ENCODE measurements around the gene LMO2.
A peak's percentile ranks its signal among the peaks of the same experiment; 100 is the strongest.

The LMO2 gene

GRCh38 chr11:33913991-33914390 lies 22.1 kb upstream of the LMO2 start:
- no peak for DNase-seq

GRCh38 chr11:33912405-33913361 lies 20.8 kb upstream of the LMO2 start:
- DNase-seq: no peak

GRCh38 chr11:33910958-33911339 lies 19.1 kb upstream of the LMO2 start:
- DNase-seq: no peak

GRCh38 chr11:33910296-33910957 lies 18.6 kb upstream of the LMO2 start:
- no peak for DNase-seq

DNA sequence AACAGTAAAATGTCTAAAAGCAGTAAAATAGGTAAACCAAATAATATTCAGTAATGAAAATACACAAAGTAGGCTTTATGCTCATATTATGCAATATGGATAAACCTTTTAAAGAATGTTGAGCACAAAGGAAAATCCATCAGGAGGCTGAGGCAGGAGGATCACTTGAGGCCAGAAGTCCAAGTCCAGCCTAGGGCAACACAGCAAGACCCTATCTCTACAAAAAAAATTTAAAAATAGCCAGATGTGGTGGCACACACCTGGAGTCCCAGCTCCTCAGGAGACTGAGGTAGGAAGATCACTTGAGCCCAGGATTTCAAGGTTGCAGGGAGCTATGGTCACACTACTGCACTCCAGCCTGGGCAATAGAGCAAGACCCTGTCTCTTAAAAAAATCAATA lies 17.7 kb upstream of the LMO2 start:
- DNase-seq: no peak

DNA sequence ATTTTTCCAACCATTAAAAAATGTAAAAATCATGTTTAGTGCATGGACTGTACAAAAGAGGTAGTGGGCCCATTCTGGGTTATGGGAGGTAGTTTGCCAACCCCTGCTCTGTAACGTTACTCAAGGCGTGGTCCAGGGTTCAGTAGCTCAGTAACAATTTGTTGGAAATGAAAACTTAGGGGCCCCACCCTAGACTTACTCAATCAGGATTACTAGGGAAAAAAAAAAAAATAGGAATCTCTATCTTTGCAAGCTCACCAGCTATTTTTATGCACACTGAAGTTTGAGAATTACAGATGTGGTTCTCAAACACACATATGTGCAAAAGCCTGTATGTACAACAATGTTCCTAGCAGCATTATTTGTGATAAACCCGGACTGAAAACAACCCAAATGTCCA lies 17.3 kb upstream of the LMO2 start:
- no peak for DNase-seq

GRCh38 chr11:33907421-33907820 lies 15.5 kb upstream of the LMO2 start:
- DNase-seq: no peak

DNA sequence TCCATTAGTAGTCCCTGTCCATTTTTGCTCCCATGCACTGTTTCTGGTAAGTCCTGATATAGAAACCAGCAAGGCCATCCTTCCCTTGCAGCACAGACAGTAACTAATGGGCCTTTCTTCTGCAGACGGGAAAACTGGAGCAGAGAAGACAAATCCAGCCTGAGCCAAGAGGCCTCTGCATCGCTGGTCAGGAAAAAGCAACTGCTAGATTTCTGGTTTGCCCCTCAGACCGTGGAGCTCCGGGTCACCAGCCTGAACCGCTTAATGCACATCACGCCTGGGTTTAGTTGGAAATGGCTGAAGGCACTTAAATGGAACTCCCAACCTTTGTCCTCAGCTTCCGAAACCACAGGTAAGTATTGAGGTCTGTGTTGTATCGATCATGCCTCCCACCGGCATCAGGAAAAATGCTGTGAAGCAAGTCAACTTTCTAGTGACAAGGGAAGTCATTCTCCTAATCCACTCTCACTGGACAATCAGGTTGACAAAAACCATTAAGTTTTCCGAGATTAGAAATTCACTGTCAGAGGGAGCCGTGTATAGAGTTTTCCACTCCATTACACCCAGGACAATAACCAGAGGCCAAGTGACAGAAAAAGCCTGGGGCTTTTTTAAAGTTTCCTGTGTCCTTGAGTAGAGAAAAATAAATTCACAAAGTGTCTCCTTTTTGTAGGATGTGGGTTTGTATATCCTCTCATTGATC lies 14.8 kb upstream of the LMO2 start:
- no peak for DNase-seq

DNA sequence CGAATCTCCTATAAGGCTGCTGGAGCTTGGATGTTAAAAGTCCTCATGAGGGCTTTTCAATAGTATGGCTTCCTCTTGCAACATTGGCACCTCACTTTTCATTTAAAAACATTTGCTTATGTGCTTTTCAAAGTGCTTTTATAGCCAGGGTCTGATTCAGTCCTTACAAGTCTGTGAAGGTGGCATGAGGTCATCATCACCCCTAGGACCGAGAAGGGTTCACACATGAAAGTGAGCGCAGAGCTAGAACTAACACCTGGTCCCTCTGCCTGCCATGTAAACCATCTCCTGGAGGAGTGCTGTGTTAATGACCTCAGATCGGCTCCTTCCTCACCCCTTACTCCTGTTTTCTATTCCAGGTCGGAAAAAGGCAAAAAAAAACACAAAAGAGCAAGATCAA lies 12.2 kb upstream of the LMO2 start:
- DNase-seq: no peak

DNA sequence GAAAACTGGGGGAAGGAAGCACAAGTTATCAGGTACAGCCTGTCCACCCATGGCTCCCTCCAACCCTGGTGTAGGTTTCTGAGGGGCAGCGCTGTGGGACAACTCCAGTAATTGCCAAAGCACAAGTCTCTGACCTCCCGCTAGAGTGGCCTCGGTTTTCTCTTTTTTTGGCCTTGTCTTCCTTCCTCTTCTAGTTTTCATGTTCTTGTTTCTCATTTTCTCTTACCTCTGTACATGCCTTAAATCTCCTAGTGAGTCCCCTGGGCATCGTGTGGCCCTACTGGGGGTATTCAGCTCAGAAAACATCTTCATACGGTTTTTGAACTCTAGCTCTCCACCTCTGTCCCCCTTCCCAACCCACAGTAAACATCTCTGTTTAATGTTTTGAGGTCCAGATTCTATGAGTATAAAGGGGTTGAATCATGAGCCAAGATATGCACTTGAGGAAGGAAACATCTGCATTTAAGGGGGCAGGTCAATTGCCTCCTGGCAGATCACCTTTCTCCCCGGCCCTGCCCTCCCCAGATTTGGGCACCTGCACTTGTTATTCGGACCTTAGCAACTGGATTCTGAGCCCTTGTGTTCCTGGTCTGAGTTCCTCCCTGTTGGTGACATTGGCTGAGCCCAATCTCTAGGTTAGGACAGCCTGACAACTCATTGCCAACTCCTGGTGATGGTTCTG lies 8.4 kb upstream of the LMO2 start:
- DNase-seq: no peak

DNA sequence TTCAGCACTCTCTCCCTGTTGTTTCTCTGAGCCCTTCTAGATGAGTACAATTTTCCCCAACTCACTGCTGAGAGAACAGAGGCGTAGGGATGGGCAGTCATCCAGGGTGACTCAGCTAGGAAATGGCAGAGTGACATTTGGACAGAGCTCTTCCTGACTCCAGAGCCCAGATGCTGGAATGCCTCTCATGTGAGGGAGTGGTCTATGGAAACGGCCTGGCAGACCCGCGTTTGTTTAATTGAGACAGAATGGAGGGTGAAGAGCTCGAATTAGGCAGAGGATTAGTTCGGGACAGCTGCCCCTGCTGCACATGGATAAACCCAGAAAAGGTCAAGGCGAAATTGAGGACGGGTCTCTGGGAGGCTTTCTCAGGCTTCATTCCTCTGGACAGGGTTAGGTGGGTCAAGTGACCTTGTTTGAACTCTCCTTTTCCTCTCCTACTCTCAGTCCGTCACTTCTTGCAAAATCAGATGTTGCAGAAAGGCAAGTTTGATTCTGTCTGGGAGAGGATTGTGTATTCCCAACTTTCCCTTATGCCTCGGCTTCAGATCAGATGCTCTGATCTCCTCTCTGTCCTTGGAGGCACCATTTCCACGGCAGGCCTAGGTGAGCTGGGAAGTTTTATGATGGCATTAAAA lies 7.6 kb upstream of the LMO2 start:
- no peak for DNase-seq

GRCh38 chr11:33898957-33899356 lies 7.1 kb upstream of the LMO2 start:
- DNase-seq: no peak

GRCh38 chr11:33897761-33898375 lies 6.0 kb upstream of the LMO2 start:
- DNase-seq: no peak

DNA sequence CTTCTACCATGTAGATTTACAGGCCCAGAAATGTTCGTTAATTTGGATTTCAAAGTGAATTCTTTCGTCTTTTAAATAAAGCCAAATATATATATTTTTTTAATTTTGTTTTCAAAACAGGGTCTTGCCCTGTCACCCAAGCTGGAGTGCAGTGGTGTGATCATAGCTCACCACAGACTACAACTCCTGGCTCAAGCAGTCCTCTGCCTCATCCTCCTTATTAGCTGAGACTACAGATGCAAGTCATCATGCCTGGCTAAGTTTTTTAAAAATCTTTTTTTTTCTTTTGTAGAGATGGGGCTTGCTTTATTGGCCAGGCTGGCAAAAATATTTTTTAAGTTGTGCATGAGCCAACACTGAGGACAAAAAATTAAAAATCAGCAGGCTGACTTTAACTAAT lies 5.0 kb upstream of the LMO2 start:
- no peak for DNase-seq

GRCh38 chr11:33895752-33896137 lies 3.9 kb upstream of the LMO2 start:
- DNase-seq: no peak

GRCh38 chr11:33894398-33894746 lies 2.5 kb upstream of the LMO2 start:
- no peak for DNase-seq

GRCh38 chr11:33893711-33894397 lies 2.0 kb upstream of the LMO2 start:
- peak; percentile 65 for DNase-seq

GRCh38 chr11:33892906-33893594 lies 1.2 kb upstream of the LMO2 start:
- no peak for DNase-seq

GRCh38 chr11:33889821-33890378 lies 2.0 kb downstream of the LMO2 start:
- no peak for DNase-seq

DNA sequence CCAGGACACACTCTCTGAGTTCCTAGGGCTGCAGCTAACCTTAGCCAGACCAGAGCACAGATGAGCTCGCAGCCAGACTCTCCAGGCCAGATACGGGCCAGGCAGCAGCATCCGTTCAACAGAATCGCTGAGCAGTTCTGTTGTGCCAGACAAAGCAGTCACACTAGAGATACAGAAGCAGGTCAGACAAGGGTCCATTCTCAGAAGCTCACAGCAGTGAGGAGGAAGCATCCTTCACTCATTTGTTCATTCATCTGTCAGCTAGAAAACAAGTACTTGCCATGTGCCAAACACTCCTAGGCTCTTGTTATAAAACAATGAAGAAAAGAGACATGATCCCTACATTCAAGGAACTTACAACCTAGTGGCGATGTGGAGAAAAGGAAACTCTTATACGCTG lies 2.6 kb downstream of the LMO2 start:
- DNase-seq: no peak

DNA sequence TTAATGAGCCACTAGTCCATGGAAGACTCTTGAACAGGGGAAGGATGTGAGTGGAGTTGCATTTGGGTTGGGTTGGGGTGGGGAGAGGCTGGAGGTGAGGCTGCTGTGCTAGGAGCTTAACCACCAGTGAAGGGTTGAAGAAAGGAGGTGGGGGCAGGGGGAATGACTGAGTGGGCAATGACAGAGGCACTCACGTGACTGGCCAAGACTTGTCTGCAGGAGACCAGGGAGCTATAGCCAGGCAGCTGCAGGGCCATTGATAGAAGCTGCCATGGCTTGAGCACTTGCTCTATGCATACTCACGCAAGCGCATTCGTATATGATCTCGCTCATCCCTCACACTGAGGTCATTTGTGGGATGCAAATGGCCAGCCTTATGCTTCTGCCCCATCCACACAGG lies 4.0 kb downstream of the LMO2 start:
- no peak for DNase-seq

All from stimulated activated CD4-positive, alpha-beta T cell treated with anti-CD3 and anti-CD28 coated beads, Interleukin-12 subunit alpha, Interleukin-12 subunit beta, amount 100 ng/mL, for 4 hours (primary cell).